ENCODE results near the gene NAGLU.
A peak's percentile ranks its signal among the peaks of the same experiment; 100 is the strongest.

Gene NAGLU

GRCh38 chr17:42565523-42566214 lies 29.6 kb downstream of the NAGLU start:
- DNase-seq, result no peak

DNA sequence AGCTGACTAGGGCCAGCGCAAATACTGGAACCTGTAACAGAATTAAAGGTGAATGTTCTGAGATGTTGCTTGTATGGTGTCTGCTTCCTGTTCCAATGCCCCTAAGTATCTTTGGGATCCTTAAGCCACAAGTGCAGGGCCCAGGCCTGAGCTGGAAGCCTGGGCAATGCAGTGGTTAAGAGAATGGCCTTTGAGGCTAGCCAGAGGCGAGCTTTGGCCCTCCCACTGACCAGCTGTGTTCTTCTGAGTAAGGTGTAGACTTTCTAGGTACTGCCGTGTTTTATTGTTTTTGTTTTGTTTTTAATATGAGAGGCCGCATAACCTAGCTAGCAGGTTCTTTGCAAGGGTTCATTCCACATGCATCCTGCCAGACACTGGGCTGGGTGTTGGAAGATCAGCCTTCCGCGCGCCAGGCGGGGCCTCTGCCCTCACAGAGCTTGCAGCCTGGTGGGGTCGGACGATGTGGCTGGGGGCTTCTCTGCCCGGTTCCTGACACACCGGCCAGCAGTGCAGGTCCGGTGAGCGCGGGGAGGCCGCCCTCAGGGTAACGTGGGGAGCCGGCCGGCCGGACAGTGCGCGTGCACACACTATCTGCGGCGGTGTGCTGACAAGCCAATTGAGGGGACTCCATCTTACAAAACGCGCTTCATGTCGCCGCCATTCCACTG lies 30.3 kb downstream of the NAGLU start:
- no peak for DNase-seq

- DNase-seq, result peak; percentile 83
Measured at GRCh38 chr17:42566883-42567573, 31.0 kb downstream of the NAGLU start, which contains the start of gene MLX. Gene MLX (plus strand): TSS chr17:42567100. CDS start chr17:42567125, 25 bp downstream.

GRCh38 chr17:42568341-42569111 lies 32.5 kb downstream of the NAGLU start:
- DNase-seq, result no peak

DNA sequence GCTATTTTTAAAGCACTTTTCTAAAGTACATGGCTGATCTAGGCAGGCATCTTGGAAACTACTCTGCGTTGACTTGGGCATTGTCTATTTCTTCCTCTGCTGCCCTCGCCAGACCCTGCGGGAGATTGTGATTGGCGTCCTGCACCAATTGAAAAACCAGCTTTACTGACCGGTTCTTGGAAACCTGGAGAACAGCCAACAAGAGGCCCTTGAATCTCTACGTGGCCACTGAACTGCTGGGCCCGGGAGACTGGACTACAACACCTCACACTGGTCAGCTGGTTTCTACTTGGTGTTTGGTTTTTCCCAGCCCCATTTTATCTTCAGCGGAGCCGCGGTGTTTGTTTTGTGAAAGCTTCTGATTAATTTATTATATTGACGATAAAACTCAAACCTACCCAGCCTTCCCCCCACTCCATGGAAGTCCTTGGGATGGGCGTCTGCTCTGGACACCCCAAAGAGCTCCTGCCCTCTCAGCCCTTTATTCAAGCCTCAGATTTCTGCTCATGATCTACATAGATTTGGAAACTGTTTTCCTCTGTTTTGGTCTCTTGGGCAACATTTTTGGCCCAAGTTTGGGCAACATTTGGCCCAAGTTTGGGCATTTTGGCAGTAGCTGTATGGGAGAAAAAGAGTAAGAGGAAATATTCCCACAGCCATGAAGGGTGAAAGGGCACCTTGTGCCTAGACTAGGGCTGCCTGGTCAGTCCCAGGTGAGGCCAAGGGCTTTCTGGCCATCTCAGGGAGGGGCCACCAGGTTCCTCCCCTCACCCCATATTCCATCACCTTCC lies 35.6 kb downstream of the NAGLU start:
- no peak for DNase-seq

GRCh38 chr17:42573095-42573494 lies 37.1 kb downstream of the NAGLU start:
- no peak for DNase-seq

- no peak for DNase-seq
Measured at GRCh38 chr17:42574463-42574862, 38.4 kb downstream of the NAGLU start.

- no peak for DNase-seq
Measured at GRCh38 chr17:42577140-42577531, 41.1 kb downstream of the NAGLU start.

DNA sequence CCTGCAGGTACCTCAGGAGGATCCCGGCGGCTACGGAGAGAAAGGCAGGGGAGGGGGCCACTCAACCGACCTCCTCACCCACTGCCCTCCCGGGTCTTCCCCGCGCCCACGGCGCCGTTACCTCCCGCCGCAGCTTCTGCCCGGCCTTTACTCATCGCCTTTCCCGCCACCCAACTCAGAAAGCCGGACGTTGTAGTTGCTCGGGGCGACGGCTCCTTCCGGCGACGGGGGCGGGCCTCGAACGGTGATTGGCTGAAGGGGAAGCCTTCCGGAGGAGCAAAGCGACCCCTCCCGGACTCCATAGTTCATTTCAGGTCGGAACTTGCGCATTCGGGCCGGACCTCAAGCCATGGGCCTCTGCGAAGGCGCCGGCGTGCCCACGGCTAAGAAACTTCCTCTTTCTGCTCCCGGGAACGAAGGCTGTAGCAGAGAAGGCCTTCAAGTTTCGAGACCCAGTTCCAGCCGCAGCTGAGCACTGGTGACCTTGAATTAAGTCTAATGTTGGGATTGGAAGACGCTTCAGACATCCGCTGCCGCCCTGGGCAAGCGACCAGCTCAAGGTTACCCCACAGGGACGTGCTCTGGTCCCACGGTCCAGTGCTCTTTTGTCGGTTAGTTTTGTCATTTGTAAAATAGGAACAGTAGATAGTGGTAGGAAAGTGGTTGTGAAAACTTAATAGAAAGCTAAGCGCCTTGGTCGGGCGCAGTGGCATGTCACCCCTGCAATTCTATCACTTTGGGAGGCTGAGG lies 41.7 kb downstream of the NAGLU start, which contains the start of gene PSMC3IP:
PSMC3IP (minus strand) TSS at position 198 of the 750 bp plus-strand sequence; CDS start at position 155, 43 bp downstream.
- peak; percentile 85 for DNase-seq

GRCh38 chr17:42578282-42578869 lies 42.3 kb downstream of the NAGLU start:
- DNase-seq, result peak; percentile 62

DNA sequence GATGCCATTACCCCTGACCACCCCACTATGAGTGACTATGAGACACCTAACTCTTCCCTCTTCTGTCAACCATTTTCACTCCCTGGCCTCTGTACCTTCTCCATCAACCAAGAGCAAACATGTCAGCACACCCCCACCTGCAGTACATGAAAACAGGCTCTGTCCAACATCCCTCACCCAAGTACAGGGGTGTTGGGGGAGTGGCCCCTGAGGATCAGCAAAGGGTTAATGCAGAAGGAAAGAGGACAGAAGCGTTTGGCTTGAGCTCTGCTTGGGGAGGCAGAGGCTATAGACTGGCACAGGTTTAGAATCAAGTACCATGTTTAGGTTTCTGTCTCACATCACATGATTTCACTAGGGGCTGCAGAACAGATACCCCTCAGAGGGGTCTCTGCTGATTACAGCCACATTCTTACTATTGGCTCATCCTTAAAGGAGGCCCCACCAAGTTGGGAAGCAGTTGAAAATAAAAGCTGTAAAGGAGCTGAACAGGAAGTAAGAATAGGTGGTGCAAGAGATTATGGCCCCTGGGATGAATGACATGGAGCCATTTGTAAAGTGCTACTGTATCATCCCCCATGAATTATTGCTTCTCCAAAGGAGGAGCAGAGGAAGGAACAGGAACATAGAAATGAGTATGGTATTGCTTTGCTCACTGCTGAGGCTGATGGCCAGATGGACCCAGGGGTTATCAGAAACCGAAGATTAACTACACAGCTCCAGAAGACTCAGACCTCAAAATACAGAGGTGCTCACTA lies 43.9 kb downstream of the NAGLU start:
- DNase-seq, result no peak

GRCh38 chr17:42581744-42582270 lies 45.8 kb downstream of the NAGLU start:
- no peak for DNase-seq

DNA sequence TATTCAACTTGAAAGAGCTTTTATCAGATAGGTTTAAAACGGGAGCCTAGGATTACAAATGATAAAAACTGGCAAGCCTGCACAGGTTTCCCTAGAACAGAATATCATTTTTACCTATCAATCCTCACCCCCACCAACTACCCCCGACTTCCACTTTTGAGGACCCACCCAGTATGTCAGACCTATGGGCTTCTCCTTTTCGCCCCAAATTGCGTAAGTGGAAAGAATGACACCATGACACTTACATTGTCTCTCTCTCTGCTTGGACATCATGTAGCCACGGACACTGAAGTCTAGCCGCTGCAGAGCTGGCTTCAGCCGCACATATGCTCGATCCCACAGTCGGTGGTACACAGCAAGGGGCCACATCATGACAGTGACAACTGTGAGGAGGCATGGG lies 48.8 kb downstream of the NAGLU start:
- DNase-seq, result no peak

DNA sequence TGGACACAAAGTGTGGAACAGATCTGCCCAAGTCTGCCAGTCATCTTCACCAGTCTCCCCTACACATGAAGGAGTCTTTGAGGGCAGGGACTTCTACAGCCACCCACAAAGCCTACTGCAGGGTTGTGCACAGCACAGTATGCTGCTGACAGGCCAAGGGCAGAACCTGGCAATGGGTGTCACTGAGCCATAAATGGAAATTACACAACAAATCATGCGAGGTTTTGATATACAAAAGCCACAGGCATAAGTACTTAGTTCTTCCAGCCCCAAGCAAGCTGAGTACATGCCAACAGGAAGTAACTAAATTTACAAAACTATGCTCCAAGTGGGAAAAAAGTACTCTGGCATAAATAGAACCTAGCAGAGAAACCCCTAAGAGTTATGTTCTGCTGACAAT lies 49.3 kb downstream of the NAGLU start:
- DNase-seq, result no peak

- no peak for DNase-seq
Measured at GRCh38 chr17:42586514-42587230, 50.6 kb downstream of the NAGLU start.

GRCh38 chr17:42590886-42591285 lies 54.8 kb downstream of the NAGLU start:
- no peak for DNase-seq

- no peak for DNase-seq
Measured at GRCh38 chr17:42591411-42591810, 55.4 kb downstream of the NAGLU start.

Measured in NCI-H2081 treated with DMSO at 0.1 percent for 48 hours (cell line).